ENCODE data around the gene IPO4.
A peak's percentile ranks its signal among the peaks of the same experiment; 100 is the strongest.

IPO4 gene

GRCh38 chr14:24183014-24183481 is 5.6 kb downstream of the IPO4 start:
- no peak for TF ChIP-seq CTCF (IDR thresholded peaks at IDR 0.05; ENCODE audit: low read length, missing control alignments)
- DNase-seq (ENCODE audit: low read depth) = no peak
- H3K4me3 ChIP-seq (replicated peaks; ENCODE audit: low read depth, low read length) = no peak overlapping the region

- no peak for DNase-seq (ENCODE audit: low read depth)
- H3K4me3 ChIP-seq (replicated peaks; ENCODE audit: low read depth, low read length) = no peak overlapping the region
- no peak for TF ChIP-seq CTCF (IDR thresholded peaks at IDR 0.05; ENCODE audit: low read length, missing control alignments)
Measured at GRCh38 chr14:24182110-24182882, 6.3 kb downstream of the IPO4 start.

GRCh38 chr14:24181371-24182077 is 7.1 kb downstream of the IPO4 start:
- no peak for TF ChIP-seq CTCF (IDR thresholded peaks at IDR 0.05; ENCODE audit: low read length, missing control alignments)
- DNase-seq (ENCODE audit: low read depth) = no peak
- H3K4me3 ChIP-seq (replicated peaks; ENCODE audit: low read depth, low read length) = no peak overlapping the region

DNA sequence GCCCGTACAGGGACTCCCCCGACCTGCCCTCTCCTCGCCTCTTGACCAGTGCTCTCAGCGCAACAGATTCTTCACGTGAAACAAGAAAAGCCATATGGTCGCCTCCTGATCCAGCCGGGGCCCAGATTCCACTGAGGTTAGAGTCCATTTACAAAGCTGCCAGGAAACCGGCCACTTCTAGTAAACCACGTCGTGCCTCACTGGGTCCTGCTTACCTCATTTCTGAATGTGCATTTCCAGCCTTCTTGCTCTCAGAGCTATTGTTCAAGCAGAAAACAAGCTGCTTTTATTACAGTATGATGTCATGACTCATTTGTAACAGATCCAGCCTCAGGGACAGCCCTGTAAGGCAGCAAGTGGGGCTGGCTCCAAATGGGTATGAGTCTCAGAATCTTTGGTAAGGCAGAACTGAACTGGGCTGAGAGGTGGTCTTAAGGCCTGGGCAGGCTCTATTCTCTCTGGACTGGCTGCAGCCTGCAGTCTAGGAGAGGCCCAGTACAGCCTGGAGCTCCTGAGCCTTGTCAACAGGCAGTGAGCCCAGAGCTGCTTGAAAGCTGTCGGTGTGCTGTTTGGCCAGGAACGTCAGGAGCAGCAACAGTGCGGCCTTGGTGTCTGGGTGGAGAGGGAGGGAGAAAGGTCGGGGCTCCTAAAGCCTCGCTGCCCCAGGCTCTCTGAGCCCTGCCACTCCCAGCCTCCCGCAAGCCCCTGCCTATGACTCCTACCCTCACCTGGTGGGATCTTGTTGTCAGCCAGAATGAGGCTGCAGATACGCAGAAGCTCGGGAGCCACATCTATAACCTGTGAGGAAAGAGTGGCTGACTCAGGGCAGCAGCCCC is 8.4 kb downstream of the IPO4 start:
- no peak for TF ChIP-seq CTCF (IDR thresholded peaks at IDR 0.05; ENCODE audit: low read length, missing control alignments)
- peak; percentile 88 for DNase-seq (ENCODE audit: low read depth)
- no peak overlapping the region for H3K4me3 ChIP-seq (replicated peaks; ENCODE audit: low read depth, low read length)

- no peak for TF ChIP-seq CTCF (IDR thresholded peaks at IDR 0.05; ENCODE audit: low read length, missing control alignments)
- DNase-seq (ENCODE audit: low read depth) = no peak
- no peak overlapping the region for H3K4me3 ChIP-seq (replicated peaks; ENCODE audit: low read depth, low read length)
Measured at GRCh38 chr14:24179294-24179960, 9.2 kb downstream of the IPO4 start.

GRCh38 chr14:24178399-24179178 is 10.0 kb downstream of the IPO4 start:
- no peak overlapping the region for H3K4me3 ChIP-seq (replicated peaks; ENCODE audit: low read depth, low read length)
- no peak for DNase-seq (ENCODE audit: low read depth)
- no peak for TF ChIP-seq CTCF (IDR thresholded peaks at IDR 0.05; ENCODE audit: low read length, missing control alignments)

Measured in fibroblast of pulmonary artery (primary cell).